Lower leg skin (tissue), 3 donors: ENCODE data around the gene MFSD1.

Source experiments
- POLR2A ChIP-seq, 2 donors: fragments of 450-650 bp; IDR thresholded peaks; one replicate each; pipeline ENCODE4 v1.6.1; 2016 to 2017; ENCODE audit warnings: antibody characterized with exemption in 2 of 2, mild to moderate bottlenecking in 1 of 2, moderate library complexity in 1 of 2
- TF ChIP-seq, protein P1 (sequence below), 3 donors: fragments of 450-650 bp; IDR thresholded peaks; one replicate each; pipeline ENCODE4 v1.5.1; 2016; ENCODE audit warnings: antibody characterized with exemption in 3 of 3, mild to moderate bottlenecking in 3 of 3, moderate library complexity in 2 of 3

DNA sequence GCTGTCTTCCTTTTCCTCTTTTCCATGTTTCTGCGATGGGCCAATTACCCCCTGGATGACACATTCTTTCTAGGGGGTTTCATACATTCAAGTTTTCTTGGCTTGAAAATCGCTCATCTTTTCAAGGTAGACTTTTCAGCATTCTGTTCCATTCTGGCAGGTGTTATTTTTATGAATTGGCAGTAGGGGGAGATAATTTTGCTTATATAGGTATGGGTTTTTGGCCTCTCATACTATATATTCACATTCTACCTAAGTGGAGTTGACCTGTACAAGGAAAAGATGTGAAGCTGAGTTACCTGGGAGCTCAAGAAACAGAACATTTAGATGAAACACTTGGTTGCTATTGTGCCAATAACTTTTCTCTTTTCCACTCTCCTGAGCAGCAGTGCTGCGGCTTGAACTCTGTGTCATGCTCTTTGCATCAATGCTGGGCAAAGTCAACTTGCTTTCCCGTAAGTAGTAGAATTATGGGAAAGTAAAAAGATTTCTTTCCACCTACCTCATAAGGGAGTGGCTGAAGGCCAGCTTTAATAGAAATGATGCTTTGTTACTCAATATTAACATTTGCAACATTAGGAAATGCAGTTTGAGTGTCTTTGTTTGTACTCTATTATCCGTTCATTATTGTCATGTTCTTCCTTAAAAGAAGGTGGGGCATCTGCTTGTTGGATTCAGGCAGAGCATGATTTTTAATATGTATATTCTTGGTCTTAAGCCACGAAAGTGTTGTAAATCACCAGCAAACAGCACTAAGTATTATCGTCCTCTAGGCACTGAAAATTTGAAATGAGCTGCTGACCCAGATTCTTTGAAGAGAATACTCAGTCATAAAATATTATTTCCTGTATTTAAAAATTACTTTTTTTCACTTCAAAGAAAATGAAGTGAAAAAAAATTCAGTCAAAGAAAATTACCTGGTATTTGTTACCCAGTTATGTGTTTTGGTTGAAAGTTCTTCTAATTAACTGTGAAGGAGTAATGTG is 27.7 kb upstream of the MFSD1 start:
- TF ChIP-seq, protein P1, sequence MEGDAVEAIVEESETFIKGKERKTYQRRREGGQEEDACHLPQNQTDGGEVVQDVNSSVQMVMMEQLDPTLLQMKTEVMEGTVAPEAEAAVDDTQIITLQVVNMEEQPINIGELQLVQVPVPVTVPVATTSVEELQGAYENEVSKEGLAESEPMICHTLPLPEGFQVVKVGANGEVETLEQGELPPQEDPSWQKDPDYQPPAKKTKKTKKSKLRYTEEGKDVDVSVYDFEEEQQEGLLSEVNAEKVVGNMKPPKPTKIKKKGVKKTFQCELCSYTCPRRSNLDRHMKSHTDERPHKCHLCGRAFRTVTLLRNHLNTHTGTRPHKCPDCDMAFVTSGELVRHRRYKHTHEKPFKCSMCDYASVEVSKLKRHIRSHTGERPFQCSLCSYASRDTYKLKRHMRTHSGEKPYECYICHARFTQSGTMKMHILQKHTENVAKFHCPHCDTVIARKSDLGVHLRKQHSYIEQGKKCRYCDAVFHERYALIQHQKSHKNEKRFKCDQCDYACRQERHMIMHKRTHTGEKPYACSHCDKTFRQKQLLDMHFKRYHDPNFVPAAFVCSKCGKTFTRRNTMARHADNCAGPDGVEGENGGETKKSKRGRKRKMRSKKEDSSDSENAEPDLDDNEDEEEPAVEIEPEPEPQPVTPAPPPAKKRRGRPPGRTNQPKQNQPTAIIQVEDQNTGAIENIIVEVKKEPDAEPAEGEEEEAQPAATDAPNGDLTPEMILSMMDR (IDR thresholded peaks at IDR 0.05): no peak
- no peak for TF ChIP-seq POLR2A (IDR thresholded peaks at IDR 0.05)
